Activated T-helper 2 cell treated with anti-CD3 and anti-CD28 coated beads, Interferon-gamma antibody, Interleukin-2, Interleukin-4, amounts not matched to agents 10 μg/mL and 5 μg/mL and 100 μg/mL, durations not matched to agents 14 hours and 24 hours and 36 hours (primary cell): Measurements from ENCODE around the gene DRC7. TPM values are rescaled to one million over a fixed set of nuclear protein-coding genes. Genes with fewer than 3 reads are reported as not detected.

Source experiments
- DNase-seq: peaks from one replicate; pipeline ENCODE4 v3.0.0; 2021; ENCODE audit warnings: low spot score
- H3K27ac Mint-ChIP-seq: one replicate; pipeline ENCODE4 v1.8.0; 2021; ENCODE audit warnings: mixed read lengths
- H3K27me3 Mint-ChIP-seq: one replicate; pipeline ENCODE4 v1.8.0; 2021; ENCODE audit warnings: low read depth, mixed read lengths
- H3K36me3 Mint-ChIP-seq: one replicate; pipeline ENCODE4 v1.8.0; 2021; ENCODE audit warnings: low read depth, mixed read lengths
- H3K4me1 Mint-ChIP-seq: one replicate; pipeline ENCODE4 v1.8.0; 2021; ENCODE audit warnings: low read depth, mixed read lengths
- H3K4me3 Mint-ChIP-seq: one replicate; pipeline ENCODE4 v1.8.0; 2021; ENCODE audit warnings: low read depth, mild to moderate bottlenecking, moderate library complexity, mixed read lengths
- H3K9me3 Mint-ChIP-seq: one replicate; pipeline ENCODE4 v1.8.0; 2021; ENCODE audit warnings: mixed read lengths
- intact Hi-C: fragments of 100-400 bp; cut with micrococcal nuclease; formaldehyde crosslinking; loops from one replicate; pipeline ENCODE4 v1.15.1; 2023
- total RNA-seq: library from RNA; stranded (reverse); gene quantifications from 2 replicates; pipeline ENCODE4 v1.2.3, GENCODE V29; 2022

DRC7 gene
- total RNA-seq, 1 donor from 2014 or later, result not detected

DNA sequence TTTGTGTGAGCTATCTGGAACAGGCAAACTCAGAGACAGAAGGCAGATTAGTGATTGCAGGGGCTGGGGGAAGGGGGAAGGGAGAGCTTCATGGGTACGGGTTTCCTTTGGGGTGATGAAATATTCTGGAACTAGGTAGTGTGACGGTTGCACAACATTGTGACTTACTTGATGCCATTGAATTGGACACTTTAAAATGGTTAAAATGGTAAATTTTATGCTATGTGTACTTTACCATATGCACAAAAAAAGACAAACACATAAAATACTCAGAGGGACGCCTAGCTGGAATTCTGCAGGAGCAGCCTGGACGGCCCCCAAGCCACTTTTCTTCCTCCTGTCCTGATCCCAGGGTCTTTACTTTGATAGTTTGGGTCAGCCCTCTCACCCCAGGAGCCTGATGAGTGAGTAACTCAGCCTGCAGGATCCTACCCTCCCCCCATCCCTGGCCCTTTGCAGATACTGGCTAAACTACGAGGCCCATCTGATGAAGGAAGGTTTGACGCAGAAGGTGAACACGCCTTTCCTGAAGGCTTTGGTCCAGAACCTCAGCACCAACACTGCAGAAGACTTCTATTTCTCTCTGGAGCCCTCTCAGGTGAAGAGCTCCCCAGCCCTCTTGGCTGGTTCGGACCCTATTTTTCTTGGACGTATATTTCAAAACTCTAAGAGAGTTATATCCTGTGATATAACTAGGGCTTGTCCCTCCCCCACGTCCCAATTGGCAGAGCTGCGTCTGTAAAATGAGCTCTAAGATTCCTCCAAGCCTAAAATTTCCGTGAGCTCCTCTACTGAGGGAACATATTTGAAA lies 18.7 kb upstream of the DRC7 start:
- Mint-ChIP-seq H3K27me3 (peaks cover 13% of the 10 kb centered on the region), H3K4me1 (no peaks in the 10 kb centered on the region)
- intact Hi-C loops, result no loop called here

DNA sequence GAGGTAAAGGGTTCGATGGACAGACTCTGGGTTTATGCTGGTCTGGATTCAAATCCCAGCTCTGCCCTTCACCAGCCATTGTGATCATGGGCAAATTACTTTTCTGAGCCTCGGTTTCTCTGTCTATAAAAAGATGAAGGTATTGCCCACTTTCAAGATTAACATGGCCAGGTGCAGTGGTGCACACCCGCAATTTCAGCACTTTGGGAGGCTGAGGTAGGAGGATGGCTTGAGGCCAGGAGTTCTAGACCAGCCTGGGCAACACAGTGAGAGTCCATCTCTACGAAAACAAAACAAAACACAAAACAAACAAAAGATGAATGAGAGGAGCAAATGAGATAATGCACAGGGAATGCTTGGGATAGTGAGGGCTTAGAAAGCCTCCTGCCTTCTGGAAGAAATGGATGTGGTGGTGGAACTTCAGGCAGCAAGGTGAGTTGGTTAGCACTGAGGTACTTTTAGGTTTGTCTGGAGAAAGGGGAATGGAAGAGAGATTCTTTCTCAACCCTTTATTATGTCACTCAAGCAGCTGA lies 18.0 kb upstream of the DRC7 start:
- Mint-ChIP-seq H3K4me1 (no peaks in the 10 kb centered on the region), H3K27ac (no peak overlapping the region), H3K9me3 (no peaks in the 10 kb centered on the region), H3K27me3 (peaks cover 11% of the 10 kb centered on the region), H3K36me3 (no peaks in the 10 kb centered on the region), H3K4me3 (no peak overlapping the region)
- intact Hi-C loops, result no loop called here
- DNase-seq, result no peak

More for the DNA sequence above, 18.7 kb upstream of the DRC7 start:
- no peak for DNase-seq
- H3K4me3 Mint-ChIP-seq, result no peak overlapping the region
- no peak overlapping the region for H3K27ac Mint-ChIP-seq
- H3K36me3 Mint-ChIP-seq, result no peaks in the 10 kb centered on the region
- no peaks in the 10 kb centered on the region for H3K9me3 Mint-ChIP-seq

DNA sequence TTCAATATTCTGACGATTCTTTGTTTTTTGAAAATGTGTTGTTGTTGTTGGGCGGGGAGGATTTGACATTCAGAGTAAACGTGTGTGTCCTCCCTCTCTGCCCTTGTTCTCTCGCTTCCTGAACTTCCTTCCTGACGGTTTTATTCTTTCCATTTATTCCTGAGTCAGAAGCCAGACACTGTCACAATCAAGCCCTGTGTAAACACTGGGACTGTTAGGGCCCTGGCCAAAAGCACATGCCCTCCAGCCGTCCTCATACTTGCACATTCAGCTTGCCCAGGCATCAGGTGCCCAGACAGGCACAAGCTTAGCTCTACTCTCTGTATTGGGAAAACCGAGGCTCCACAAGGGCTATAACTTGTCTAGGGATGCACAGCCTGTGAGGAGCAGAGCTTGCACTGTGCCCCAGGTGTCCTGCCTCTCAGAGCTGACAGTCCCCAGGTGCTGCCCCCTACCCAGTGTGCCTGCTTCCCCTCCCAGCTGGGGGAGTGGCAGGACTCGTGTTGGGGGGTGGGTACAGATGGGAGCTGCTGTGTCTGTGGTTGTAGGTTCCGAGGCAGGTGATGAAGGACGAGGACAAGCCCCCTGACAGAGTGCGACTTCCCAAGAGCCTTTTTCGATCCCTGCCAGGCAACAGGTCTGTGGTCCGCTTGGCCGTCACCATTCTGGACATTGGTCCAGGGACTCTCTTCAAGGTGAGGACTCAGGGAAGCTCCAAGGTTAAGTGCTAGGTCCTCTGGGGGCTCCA lies 16.8 kb upstream of the DRC7 start:
- no peak overlapping the region for H3K27ac Mint-ChIP-seq
- no peaks in the 10 kb centered on the region for H3K36me3 Mint-ChIP-seq
- peaks cover 11% of the 10 kb centered on the region for H3K27me3 Mint-ChIP-seq
- H3K4me1 Mint-ChIP-seq, result no peaks in the 10 kb centered on the region
- no peak for DNase-seq
- no peaks in the 10 kb centered on the region for H3K9me3 Mint-ChIP-seq
- H3K4me3 Mint-ChIP-seq, result no peak overlapping the region
- intact Hi-C loops, result no loop called here

DNA sequence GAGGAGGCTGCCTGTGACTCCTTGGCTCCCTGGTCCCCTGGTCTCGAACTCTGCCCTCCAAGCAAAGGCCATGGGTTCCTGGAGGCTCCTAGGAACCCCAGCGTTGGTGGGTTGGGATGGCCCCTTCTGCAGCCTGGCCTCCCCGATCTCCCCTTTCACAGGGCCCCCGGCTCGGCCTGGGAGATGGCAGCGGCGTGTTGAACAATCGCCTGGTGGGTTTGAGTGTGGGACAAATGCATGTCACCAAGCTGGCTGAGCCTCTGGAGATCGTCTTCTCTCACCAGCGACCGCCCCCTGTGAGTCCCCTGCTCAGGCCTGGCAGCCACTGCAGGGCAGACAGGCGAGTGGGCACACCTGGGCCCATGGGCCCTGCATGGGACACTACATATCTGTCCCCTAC lies 15.6 kb upstream of the DRC7 start:
- Mint-ChIP-seq H3K4me3 (no peak overlapping the region), H3K4me1 (no peaks in the 10 kb centered on the region), H3K36me3 (no peaks in the 10 kb centered on the region), H3K9me3 (no peaks in the 10 kb centered on the region), H3K27me3 (peaks cover 6% of the 10 kb centered on the region), H3K27ac (no peak overlapping the region)
- no peak for DNase-seq
- intact Hi-C loops, result no loop called here

GRCh38 chr16:57679767-57680482 lies 14.7 kb upstream of the DRC7 start:
- Mint-ChIP-seq H3K9me3 (no peaks in the 10 kb centered on the region), H3K27me3 (peaks cover 5% of the 10 kb centered on the region), H3K36me3 (no peaks in the 10 kb centered on the region), H3K4me3 (no peak overlapping the region), H3K27ac (no peak overlapping the region), H3K4me1 (no peaks in the 10 kb centered on the region)
- DNase-seq, result no peak
- intact Hi-C loops, result no loop called here

- Mint-ChIP-seq H3K27me3 (peaks cover 2% of the 10 kb centered on the region), H3K4me3 (no peak overlapping the region), H3K36me3 (no peaks in the 10 kb centered on the region), H3K9me3 (no peaks in the 10 kb centered on the region), H3K4me1 (no peaks in the 10 kb centered on the region), H3K27ac (no peak overlapping the region)
- no peak for DNase-seq
- intact Hi-C loops, result no loop called here
Measured at GRCh38 chr16:57680842-57681375, 13.7 kb upstream of the DRC7 start.

GRCh38 chr16:57681950-57682728 lies 12.5 kb upstream of the DRC7 start:
- no peak overlapping the region for H3K4me3 Mint-ChIP-seq
- DNase-seq, result no peak
- intact Hi-C loops, result no loop called here
- no peaks in the 10 kb centered on the region for H3K36me3 Mint-ChIP-seq
- no peaks in the 10 kb centered on the region for H3K4me1 Mint-ChIP-seq
- H3K27ac Mint-ChIP-seq, result no peak overlapping the region
- no peaks in the 10 kb centered on the region for H3K9me3 Mint-ChIP-seq
- peaks cover 2% of the 10 kb centered on the region for H3K27me3 Mint-ChIP-seq

DNA sequence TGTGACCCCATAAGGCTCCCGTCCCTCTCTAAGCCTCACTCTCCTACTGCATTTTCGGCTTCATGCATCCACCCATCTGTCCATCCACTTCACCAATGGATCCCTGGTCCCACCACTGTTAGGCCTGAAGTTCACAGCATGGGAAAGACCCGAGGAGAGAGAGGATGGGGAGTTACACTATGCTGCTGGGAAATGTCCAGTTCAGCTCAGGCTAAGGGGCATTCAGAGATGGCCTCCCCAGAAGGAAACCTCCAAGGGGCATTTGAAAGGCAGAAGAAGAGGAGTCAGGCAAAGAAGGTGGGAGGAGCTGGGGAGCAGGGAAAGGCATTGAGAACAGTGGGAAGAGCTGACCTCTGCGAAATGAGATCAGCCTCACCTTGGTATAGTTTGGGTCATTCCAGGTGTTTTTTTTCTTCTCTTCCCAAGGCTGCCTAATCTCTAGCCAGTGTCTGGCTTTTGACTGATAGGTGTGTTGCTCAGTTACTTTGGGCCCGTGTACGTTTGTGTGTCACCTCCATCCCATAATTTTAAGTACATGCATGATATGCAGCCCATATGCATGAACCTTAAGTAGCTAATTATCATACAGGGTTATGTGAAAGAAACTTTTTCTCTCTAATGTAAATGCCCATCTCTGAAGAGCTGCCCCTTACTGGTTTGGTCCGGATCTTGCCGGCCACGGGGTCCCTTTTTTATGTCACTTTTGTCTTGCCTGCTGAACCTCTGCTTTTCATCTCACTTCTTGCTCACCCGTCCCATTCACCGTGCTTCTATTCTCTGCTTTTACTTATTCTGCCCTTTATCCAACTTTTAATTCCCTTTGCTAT lies 11.6 kb upstream of the DRC7 start:
- Mint-ChIP-seq H3K27me3 (no peaks in the 10 kb centered on the region), H3K27ac (no peak overlapping the region), H3K4me3 (no peak overlapping the region), H3K36me3 (no peaks in the 10 kb centered on the region), H3K4me1 (no peaks in the 10 kb centered on the region), H3K9me3 (no peaks in the 10 kb centered on the region)
- no peak for DNase-seq
- intact Hi-C loops, result no loop called here

DNA sequence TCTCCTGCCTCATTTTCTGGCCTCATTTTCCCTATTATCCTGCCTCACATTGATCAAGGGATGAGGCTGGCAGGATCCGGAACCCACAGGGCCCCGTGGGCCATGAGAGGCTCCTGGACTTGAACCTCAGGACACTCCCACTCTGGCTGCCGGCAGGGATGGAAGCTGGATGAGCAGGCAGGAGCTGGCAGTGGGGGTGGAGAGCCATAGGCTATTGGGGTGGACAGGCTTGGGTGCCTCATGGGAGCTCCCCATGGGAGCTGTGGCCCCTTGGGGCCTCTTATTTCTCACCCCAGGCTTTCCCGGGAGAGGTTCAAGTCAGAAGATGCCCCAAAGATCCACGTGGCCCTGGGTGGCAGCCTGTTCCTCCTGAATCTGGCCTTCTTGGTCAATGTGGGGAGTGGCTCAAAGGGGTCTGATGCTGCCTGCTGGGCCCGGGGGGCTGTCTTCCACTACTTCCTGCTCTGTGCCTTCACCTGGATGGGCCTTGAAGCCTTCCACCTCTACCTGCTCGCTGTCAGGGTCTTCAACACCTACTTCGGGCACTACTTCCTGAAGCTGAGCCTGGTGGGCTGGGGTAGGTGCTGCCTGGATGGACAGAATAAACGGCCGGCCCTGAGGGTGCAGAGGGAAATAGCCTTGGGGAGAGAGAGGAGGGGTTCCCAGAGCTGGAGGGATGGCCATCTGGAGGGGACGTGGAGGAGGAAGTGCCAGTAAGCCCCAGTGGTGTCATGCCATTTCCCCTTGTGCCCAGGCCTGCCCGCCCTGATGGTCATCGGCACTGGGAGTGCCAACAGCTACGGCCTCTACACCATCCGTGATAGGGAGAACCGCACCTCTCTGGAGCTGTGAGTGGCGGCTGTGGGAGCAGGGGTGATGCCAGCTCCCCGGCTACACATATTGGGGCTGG lies 10.7 kb upstream of the DRC7 start:
- intact Hi-C loops, result no loop called here
- no peak overlapping the region for H3K27ac Mint-ChIP-seq
- H3K9me3 Mint-ChIP-seq, result no peaks in the 10 kb centered on the region
- no peak for DNase-seq
- no peak overlapping the region for H3K4me3 Mint-ChIP-seq
- H3K4me1 Mint-ChIP-seq, result no peaks in the 10 kb centered on the region
- no peaks in the 10 kb centered on the region for H3K27me3 Mint-ChIP-seq
- H3K36me3 Mint-ChIP-seq, result no peaks in the 10 kb centered on the region

DNA sequence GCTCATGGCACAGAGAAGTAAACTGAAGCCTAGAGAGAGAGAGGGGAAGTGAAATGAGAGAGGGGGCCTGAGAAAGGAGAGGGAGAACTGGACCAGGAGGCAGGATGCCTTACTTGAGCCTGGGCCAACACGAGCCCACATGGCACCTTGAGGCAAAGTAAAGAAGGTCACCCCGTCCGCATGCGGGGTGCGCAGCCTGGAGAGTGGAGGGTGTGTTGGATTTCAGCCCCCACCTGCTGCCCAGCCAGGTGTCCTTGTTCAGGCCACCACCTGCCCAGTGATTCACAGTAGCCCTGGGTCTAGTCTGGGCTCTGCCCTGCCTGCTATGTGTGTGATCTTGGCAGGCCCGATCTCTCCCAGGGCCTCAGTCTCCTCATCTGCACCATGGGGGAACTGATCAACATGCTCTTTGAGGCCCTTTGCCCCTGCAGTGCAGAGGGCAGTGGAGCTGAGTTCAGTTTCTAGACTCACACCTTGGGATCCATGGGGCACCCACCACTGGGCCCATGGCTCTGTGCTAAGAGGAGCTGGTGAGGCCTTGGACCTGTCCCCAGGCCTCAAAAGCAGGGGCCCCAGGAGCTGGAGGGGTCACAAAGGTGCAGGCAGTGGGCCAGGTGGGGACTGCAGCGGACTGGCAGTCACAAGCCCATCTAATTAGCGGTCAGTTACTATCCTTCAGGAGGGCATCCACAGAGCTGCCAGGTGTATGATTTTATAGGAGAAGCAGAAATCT lies 9.8 kb upstream of the DRC7 start:
- Mint-ChIP-seq H3K36me3 (no peaks in the 10 kb centered on the region), H3K27ac (no peak overlapping the region), H3K4me1 (peaks cover 7% of the 10 kb centered on the region), H3K4me3 (no peak overlapping the region), H3K27me3 (no peaks in the 10 kb centered on the region), H3K9me3 (no peaks in the 10 kb centered on the region)
- DNase-seq, result no peak
- intact Hi-C loops, result loop anchor here (5.0 kb wide), 1 partner anchor 38 kb away; no protein-coding TSS in a partner anchor
